HUDEP-2 (cell line): Measurements from ENCODE around the gene CCDC27.
A peak's percentile ranks its signal among the peaks of the same experiment; 100 is the strongest.

Experiments used
- DNase-seq, 76 experiments: peaks; one replicate each; lab custom pipeline; 2025; ENCODE audit not compliant: unreplicated experiment in 76 of 76; lab: John Stamatoyannopoulos, UW

Gene CCDC27

DNA sequence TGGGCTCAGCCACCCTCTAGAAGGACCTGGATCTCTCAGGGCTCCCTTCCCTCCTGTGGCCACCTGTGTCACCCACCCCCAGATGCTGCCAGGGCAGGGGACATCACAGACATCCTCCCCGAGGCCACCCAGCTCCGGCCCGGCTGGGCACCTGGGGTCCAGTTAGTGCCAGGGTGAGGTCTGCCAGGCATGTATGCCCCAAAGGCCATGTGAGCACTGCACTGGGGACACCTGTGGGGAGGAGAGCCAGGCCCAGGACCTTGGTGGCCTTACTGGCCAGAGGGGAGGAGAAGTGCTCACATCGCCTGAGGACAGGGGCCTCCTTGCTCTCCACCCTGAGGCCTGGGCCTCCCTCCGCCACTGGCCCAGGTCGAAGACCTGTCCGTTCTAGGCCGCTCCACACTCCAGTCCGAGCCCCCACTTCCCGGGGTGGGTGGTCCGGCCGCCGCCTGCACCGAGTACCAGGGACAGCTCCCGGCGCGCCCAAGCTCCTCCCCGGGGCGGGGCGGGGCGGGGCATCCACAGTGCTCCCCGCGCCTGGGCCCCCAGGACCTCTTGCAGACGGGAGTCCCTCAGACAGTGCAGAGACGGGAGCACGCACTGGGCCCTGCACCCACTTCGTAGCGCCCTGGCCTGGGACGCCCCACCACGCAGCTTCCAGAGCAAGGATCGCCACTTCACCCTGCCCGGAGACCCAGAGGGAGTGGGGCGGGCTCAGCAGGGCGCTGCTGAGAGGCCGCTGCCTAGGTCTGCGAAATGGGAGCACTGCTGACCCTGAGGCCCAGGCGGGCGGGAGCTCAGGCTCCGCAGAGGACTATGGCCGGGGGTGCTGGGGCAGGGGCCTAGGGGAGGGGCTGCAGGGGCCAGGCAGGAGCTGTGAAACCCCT, 34.3 kb upstream of the CCDC27 start:
- peak in 3 of 76 experiments; percentile 10 to 22 (median 13) for DNase-seq

- no peak for DNase-seq
Observed at GRCh38 chr1:3718764-3719163, 33.5 kb upstream of the CCDC27 start.

- no peak for DNase-seq
Observed at GRCh38 chr1:3721955-3722465, 30.2 kb upstream of the CCDC27 start.

DNA sequence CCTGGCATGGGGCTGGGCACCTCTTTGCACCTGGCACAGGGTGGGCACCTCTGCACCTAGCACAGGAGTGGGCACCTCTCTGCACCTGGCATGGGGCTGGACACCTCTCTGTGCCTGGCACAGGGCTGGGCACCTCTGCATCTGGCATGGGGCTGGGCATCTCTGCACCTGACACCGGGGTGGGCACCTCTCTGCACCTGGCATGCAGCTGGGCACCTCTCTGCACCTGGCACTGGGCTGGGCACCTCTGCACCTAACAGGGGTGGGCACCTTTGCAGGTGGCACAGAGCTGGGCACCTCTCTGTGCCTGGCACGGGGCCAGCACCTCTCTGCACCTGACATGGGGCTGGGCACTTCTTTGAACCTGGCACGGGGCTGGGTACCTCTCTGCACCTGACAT, 29.4 kb upstream of the CCDC27 start:
- no peak for DNase-seq

- peak in 53 of 76 experiments; percentile 11 to 74 (median 48) for DNase-seq
Observed at GRCh38 chr1:3724416-3725030, 27.7 kb upstream of the CCDC27 start.

DNA sequence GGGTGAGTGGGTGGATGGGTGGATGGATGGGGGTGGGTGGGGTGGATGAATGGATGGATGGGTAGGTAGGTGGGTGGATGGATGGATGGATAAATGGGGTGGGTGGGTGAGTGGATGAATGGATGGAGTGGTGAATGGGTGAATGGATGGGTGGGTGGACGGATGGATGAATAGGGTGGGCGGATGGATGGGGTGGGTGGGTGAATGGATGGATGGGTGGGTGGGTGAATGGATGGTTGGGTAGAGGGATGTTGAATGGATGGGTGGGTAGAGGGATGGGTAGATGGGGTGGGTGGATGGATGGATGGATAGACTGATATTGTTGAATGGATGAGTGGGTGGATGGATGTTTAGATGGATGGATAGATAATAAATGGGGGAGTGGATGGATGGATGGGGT, 26.9 kb upstream of the CCDC27 start:
- no peak for DNase-seq

DNA sequence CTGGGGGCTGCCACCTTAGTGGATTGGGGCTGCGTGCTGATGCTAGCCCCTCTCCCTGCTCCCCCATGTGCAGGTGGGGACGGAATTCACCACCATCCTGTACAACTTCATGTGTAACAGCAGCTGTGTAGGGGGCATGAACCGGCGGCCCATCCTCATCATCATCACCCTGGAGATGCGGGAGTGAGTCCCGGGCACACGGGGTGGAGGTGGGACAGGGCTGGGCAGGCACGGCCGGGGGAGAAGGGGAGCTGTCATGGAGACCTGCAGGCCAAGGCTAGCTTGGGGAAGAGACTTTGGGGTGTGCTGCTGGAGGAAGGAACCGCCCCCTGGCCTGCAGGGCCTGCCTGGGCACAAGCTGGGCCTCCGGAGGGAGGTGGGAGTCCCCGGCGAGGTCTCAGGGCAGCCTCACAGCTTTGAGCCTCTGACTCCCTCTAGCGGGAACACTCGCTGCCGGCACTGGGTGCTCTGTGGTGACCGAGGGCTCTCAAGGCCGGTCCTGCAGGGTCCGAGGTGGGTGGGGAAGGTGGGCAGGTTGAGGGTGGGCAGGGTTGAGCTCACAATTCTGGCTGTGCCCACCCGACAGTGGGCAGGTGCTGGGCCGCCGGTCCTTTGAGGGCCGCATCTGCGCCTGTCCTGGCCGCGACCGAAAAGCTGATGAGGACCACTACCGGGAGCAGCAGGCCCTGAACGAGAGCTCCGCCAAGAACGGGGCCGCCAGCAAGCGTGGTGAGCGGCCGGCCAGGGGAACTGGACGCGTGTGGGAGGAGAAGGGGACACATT, 25.0 kb upstream of the CCDC27 start:
- peak in 25 of 76 experiments; percentile 10 to 51 (median 30) for DNase-seq

GRCh38 chr1:3727825-3728776, 24.1 kb upstream of the CCDC27 start:
- no peak for DNase-seq

GRCh38 chr1:3729594-3730542, 22.4 kb upstream of the CCDC27 start:
- peak in 29 of 76 experiments; percentile 17 to 58 (median 32) for DNase-seq

DNA sequence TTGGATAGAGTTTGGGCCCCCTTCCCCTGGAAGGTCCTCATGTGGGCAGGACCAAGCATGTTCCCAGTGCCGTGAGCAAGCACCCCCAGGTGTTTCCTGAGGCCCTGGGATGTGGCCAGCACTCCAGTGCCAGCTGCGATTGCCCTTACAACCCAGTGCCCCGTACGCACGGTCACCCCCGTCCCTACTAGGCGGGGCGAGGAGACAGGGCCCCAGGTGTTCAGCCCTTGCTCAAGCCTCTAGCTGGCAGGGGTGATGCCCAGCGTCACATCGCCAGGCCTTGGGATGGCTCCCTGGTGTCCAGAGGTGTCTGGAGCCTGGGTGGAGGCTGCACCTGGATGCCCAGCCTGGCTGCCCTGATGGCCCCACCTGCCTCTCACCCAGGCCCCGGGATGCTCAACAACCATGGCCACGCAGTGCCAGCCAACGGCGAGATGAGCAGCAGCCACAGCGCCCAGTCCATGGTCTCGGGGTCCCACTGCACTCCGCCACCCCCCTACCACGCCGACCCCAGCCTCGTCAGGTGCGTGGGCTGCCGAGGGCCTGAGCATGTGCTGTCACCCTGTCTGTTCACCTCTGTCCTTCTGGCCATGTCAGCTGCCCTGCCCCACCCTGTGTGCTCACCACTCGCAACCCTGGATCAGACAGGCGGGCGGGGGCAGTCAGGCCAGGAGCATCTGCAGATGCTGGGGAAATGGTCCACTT, 21.6 kb upstream of the CCDC27 start:
- peak in 5 of 76 experiments; percentile 10 to 34 (median 18) for DNase-seq

DNA sequence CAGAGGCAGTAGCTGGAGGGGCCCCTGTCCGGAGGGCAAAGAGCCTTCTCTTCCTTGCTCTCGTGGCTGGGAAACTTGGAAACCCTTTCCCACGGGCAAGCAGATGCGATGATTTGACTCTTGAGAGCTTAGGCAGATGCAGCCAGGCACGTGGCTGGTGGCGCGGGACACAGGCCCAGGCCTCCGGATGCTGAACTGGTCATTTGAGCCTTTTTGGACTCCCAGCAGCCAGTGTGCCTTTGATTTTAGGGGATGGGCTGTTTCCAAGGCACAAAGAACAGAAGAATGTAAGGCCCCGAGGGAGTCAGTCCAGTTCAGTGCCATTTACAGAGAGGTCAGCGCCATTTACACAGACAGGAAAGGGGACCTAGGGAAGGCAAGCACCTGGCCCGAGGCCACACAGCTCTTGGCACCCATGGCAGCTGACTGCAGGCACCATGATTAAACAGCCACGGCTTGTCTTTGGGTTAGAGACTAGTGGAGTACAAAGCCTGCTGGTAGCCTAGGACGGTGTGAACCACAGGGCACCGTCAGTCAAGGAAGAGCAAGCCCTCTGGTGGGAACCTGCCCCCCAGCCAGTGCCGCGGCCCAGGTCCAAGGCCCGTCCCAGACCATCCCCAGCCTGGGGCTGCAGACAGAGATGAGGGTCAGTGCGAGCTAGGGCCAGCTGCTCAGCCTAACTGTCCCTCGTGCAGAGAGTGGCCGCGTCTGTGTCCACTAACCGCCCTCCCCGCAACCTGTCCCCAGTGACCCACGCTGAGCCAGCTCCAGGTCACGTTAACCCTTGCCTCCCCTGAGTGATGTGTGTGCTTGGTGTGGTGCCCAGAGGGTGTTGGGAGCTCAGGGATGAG, 20.4 kb upstream of the CCDC27 start:
- DNase-seq, result peak in 10 of 76 experiments; percentile 14 to 40 (median 28)

- peak in 4 of 76 experiments; percentile 16 to 32 (median 24) for DNase-seq
Observed at GRCh38 chr1:3732434-3733093, 19.7 kb upstream of the CCDC27 start.

DNA sequence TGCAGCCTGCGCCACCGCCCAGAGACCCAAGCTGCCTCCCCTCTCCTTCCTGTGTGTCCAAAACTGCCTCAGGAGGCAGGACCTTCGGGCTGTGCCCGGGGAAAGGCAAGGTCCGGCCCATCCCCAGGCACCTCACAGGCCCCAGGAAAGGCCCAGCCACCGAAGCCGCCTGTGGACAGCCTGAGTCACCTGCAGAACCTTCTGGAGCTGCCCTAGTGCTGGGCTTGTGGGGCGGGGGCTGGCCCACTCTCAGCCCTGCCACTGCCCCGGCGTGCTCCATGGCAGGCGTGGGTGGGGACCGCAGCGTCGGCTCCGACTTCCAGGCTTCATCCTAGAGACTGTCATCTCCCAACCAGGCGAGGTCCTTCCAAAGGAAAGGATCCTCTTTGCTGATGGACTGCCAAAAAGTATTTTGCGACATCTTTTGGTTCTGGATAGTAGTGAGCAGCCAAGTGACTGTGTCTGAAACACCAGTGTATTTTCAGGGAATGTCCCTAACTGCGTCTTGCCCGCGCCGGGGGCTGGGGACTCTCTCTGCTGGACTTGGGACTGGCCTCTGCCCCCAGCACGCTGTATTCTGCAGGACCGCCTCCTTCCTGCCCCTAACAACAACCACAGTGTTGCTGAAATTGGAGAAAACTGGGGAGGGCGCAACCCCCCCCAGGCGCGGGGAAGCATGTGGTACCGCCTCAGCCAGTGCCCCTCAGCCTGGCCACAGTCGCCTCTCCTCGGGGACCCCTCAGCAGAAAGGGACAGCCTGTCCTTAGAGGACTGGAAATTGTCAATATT, 19.0 kb upstream of the CCDC27 start:
- DNase-seq, result peak in 2 of 76 experiments; percentile 16 to 25

- no peak for DNase-seq
Observed at GRCh38 chr1:3733883-3734589, 18.2 kb upstream of the CCDC27 start.

DNA sequence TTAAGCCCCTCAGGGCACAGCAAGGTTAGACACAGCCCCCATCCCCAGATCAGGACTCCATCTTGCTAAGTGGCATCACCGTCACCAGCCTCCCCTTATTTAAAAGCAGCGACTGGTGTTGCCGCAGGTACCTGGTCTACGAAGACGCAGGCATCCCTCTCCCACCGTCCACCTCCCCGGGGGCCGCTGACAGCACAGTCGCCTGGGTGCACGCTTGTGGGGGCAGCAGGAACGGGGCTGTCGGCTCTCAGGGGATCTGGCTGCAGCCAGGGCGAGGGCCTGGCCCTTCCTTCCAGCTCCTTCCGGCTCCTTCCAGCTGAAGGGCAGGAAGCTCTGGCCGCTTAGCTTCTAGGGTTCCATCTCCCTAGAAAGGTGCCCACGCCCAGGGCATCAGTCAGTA, 17.6 kb upstream of the CCDC27 start:
- no peak for DNase-seq
